Measurements from ENCODE around the gene CPLX1. TPM values are rescaled to one million over a fixed set of nuclear protein-coding genes. Genes with fewer than 3 reads are reported as not detected.
"Not testable (repeated sequence)": the region's sequence is repeated elsewhere in the genome, so short reads cannot be mapped to it uniquely, and the experiment has no call there.

CPLX1 gene
- total RNA-seq, 1 donor from 2014 or later, result not detected

DNA sequence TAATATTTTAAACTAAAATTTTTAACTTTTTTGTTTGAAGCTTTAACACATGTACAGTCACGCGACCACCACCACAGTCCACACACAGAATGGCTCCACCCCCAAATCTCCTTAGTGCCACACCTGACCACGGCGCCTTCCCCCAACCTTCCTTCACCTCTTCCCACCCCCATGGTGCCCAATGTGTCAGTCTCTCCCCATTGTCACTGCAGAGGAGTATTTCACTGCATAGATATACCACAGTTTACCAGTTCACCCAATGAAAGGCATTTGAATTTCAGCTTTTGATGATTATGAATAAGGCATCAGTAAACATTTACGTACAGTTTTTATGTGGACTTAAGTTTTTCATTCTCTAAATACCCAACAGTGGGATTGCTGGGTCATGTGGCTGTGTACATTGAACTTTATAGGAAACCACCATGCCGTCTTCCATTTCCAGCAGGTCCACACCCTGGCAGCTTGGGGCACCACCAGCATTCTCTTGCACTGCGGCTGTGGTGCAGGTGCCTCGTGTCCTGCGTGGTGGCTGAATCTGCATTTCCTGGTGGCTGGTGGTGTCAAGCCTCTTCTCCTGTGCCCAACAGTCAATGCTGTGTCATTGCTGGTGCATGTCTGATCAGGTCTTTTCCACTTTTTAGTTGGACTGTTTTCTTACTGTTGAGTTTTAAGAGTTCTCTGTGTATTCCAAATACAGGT is 49.0 kb downstream of the CPLX1 start:
- no peak for DNase-seq
- H3K4me1 Mint-ChIP-seq, result peaks cover 42% of the 10 kb centered on the region
- no peak overlapping the region for H3K27ac Mint-ChIP-seq
- ChIA-PET POLR2A (no interaction called here), CTCF (no interaction called here)
- intact Hi-C loops (cut with micrococcal nuclease), result no loop called here
- H3K4me3 Mint-ChIP-seq, result no peak overlapping the region
- TF ChIP-seq, protein P1, sequence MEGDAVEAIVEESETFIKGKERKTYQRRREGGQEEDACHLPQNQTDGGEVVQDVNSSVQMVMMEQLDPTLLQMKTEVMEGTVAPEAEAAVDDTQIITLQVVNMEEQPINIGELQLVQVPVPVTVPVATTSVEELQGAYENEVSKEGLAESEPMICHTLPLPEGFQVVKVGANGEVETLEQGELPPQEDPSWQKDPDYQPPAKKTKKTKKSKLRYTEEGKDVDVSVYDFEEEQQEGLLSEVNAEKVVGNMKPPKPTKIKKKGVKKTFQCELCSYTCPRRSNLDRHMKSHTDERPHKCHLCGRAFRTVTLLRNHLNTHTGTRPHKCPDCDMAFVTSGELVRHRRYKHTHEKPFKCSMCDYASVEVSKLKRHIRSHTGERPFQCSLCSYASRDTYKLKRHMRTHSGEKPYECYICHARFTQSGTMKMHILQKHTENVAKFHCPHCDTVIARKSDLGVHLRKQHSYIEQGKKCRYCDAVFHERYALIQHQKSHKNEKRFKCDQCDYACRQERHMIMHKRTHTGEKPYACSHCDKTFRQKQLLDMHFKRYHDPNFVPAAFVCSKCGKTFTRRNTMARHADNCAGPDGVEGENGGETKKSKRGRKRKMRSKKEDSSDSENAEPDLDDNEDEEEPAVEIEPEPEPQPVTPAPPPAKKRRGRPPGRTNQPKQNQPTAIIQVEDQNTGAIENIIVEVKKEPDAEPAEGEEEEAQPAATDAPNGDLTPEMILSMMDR (IDR thresholded peaks at IDR 0.05), result no peak
- H3K9me3 Mint-ChIP-seq, result no peaks in the 10 kb centered on the region
- H3K27me3 Mint-ChIP-seq, result no peaks in the 10 kb centered on the region
- no peak for ATAC-seq (ENCODE audit: low read depth)
- H3K36me3 Mint-ChIP-seq (ENCODE audit: low read depth), result peaks cover 65% of the 10 kb centered on the region

DNA sequence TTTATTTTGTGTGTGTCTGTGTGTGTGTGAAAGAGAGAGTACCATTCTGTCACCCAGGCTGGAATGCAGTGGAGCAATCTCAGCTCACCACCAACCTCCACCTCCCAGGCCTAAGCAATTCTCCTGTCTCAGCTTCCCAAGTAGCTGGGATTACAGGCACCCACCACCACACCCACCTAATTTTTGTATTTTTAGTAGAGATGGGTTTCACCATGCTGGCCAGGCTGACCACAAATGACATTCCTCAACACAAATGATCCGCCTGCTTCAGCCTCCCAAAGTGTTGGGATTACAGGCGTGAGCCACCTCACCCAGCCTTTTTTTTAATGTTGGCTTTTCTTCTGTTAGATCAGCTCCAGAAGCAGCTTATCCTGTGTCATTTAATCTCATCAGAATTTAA is 50.4 kb downstream of the CPLX1 start:
- POLR2A ChIA-PET; DNase-seq; ATAC-seq (ENCODE audit: low read depth); H3K4me3 Mint-ChIP-seq; H3K27ac Mint-ChIP-seq; H3K27me3 Mint-ChIP-seq; intact Hi-C loops (cut with micrococcal nuclease); H3K9me3 Mint-ChIP-seq; CTCF ChIA-PET: not testable (repeated sequence)
- Mint-ChIP-seq H3K36me3 (ENCODE audit: low read depth) (peaks cover 70% of the 10 kb centered on the region), H3K4me1 (peaks cover 41% of the 10 kb centered on the region)

DNA sequence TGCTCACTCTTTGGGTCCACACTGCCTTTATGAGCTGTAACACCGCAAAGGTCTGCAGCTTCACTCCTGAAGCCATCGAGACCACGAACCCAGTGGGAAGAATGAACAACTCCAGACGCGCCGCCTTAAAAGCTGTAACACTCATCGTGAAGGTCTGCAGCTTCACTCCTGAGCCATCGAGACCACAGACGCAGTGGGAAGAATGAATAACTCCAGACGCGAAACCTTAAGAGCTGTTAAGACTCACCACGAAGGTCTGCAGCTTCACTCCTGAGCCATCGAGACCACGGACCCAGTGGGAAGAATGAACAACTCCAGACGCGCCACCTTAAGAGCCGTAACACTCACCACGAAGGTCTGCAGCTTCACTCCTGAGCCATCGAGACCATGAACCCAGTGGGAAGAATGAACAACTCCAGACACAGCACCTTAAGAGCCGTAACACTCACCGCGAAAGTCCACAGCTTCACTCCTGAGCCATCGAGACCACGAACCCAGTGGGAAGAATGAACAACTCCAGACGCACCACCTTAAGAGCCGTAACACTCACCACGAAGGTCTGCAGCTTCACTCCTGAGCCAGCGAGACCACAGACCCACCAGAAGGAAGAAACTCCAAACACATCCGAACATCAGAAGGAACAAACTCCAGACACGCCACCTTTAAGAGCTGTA is 51.4 kb downstream of the CPLX1 start:
- ATAC-seq (ENCODE audit: low read depth); H3K27ac Mint-ChIP-seq; CTCF ChIA-PET; DNase-seq; intact Hi-C loops (cut with micrococcal nuclease); POLR2A ChIA-PET; H3K9me3 Mint-ChIP-seq; H3K4me3 Mint-ChIP-seq; H3K27me3 Mint-ChIP-seq: not testable (repeated sequence)
- peaks cover 35% of the 10 kb centered on the region for H3K4me1 Mint-ChIP-seq
- peaks cover 71% of the 10 kb centered on the region for H3K36me3 Mint-ChIP-seq (ENCODE audit: low read depth)

- H3K36me3 Mint-ChIP-seq (ENCODE audit: low read depth), result peaks cover 70% of the 10 kb centered on the region
- POLR2A ChIA-PET, result no interaction called here
- peaks cover 34% of the 10 kb centered on the region for H3K4me1 Mint-ChIP-seq
Measured at GRCh38 chr4:773214-773613, 52.7 kb downstream of the CPLX1 start.

DNA sequence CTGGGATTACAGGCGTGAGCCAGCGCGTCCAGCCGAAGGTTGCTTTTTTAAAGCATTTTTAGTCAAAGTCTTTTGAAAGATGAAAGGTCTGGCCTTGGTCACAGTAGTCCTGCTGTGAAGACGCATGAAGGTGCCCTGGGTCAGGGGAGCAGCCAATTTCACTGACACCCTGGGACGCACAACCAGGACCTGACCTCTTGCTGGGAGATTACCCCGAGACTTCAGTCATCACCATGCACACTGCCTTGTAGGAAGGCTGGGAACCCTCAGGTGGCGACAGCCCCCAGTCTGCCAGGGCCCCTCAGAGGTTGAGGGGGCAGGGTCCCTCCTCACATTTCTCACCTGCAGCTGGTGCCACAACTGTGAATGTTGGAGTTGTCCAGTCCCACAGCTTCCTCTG is 53.2 kb downstream of the CPLX1 start:
- peaks cover 33% of the 10 kb centered on the region for H3K4me1 Mint-ChIP-seq
- TF ChIP-seq, protein P1 (IDR thresholded peaks at IDR 0.05), result no peak
- no peak overlapping the region for H3K27ac Mint-ChIP-seq
- H3K9me3 Mint-ChIP-seq, result no peaks in the 10 kb centered on the region
- no peaks in the 10 kb centered on the region for H3K27me3 Mint-ChIP-seq
- H3K36me3 Mint-ChIP-seq (ENCODE audit: low read depth), result peaks cover 70% of the 10 kb centered on the region
- ChIA-PET CTCF (no interaction called here), POLR2A (no interaction called here)
- intact Hi-C loops (cut with micrococcal nuclease), result no loop called here
- no peak overlapping the region for H3K4me3 Mint-ChIP-seq
- ATAC-seq (ENCODE audit: low read depth) (no peak), DNase-seq (no peak)

More at GRCh38 chr4:773214-773613, 52.7 kb downstream of the CPLX1 start:
- ATAC-seq (ENCODE audit: low read depth), result no peak
- H3K4me3 Mint-ChIP-seq, result no peak overlapping the region
- H3K27me3 Mint-ChIP-seq, result no peaks in the 10 kb centered on the region
- intact Hi-C loops (cut with micrococcal nuclease), result no loop called here
- TF ChIP-seq, protein P1 (IDR thresholded peaks at IDR 0.05), result no peak
- DNase-seq, result no peak
- H3K9me3 Mint-ChIP-seq, result no peaks in the 10 kb centered on the region
- H3K27ac Mint-ChIP-seq, result no peak overlapping the region
- CTCF ChIA-PET, result no interaction called here

DNA sequence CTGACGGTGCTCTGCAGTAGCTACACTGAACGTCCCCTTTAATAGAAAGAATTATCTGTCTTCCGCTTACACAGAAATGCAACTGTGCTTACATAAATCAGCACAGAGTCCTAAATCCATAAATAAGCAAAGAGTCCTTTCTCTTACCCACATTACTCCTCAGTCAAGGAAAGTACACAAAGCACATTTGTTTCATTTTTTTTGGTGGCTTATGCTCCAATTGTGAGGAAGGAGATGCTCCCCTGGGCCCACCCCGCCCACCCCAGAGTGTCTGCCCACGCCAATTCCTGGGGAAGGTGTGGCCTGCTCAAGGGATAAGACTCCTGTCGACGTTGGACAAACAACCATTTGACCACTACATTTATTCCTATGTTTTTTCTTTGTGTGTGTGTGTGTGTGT is 53.8 kb downstream of the CPLX1 start:
- intact Hi-C loops (cut with micrococcal nuclease), result no loop called here
- no peaks in the 10 kb centered on the region for H3K27me3 Mint-ChIP-seq
- no peak for DNase-seq
- no peaks in the 10 kb centered on the region for H3K9me3 Mint-ChIP-seq
- ChIA-PET POLR2A (no interaction called here), CTCF (no interaction called here)
- no peak overlapping the region for H3K4me3 Mint-ChIP-seq
- no peak for ATAC-seq (ENCODE audit: low read depth)
- TF ChIP-seq, protein P1 (IDR thresholded peaks at IDR 0.05), result no peak
- no peak overlapping the region for H3K27ac Mint-ChIP-seq
- peaks cover 70% of the 10 kb centered on the region for H3K36me3 Mint-ChIP-seq (ENCODE audit: low read depth)
- peaks cover 30% of the 10 kb centered on the region for H3K4me1 Mint-ChIP-seq
